IMR-90 (cell line): ENCODE results near the gene PTGR3.

ENCODE experiments used
- BHLHE40 ChIP-seq: fragments of 150-350 bp; IDR thresholded peaks from 2 replicates; pipeline ENCODE4 v1.6.1; 2016; ENCODE audit warnings: mild to moderate bottlenecking, low read depth, low read length
- CEBPB ChIP-seq: IDR thresholded peaks from 2 replicates; pipeline ENCODE4 v1.6.1; 2012; ENCODE audit warnings: low read depth, low read length, improper control_type of control experiment
- CTCF ChIP-seq: conservative IDR thresholded peaks from 2 replicates; pipeline ENCODE4 v1.5.1; 2012; ENCODE audit warnings: mild to moderate bottlenecking, low read depth, low read length, improper control_type of control experiment
- FOS ChIP-seq: fragments of 150-350 bp; IDR thresholded peaks from 2 replicates; pipeline ENCODE4 v1.6.1; 2016; ENCODE audit warnings: low read depth, low read length
- MAFK ChIP-seq: IDR thresholded peaks from 2 replicates; pipeline ENCODE4 v1.6.1; 2012; ENCODE audit warnings: low read depth, low read length, improper control_type of control experiment
- MAZ ChIP-seq: IDR thresholded peaks from 2 replicates; pipeline ENCODE4 v1.6.1; 2012; ENCODE audit warnings: low read depth, mild to moderate bottlenecking, low read length, improper control_type of control experiment, moderate library complexity, borderline replicate concordance
- MXI1 ChIP-seq: IDR thresholded peaks from 2 replicates; pipeline ENCODE4 v1.6.1; 2012; ENCODE audit warnings: low read depth, mild to moderate bottlenecking, low read length, moderate library complexity, borderline replicate concordance
- NFE2L2 ChIP-seq: fragments of 150-350 bp; IDR thresholded peaks from 2 replicates; pipeline ENCODE4 v1.6.1; 2016; ENCODE audit warnings: low read depth, mild to moderate bottlenecking, low read length
- POLR2A ChIP-seq: IDR thresholded peaks from 2 replicates; pipeline ENCODE4 v1.6.1; 2012; ENCODE audit warnings: mild to moderate bottlenecking, low read depth, low read length
- RAD21 ChIP-seq: IDR thresholded peaks from 2 replicates; pipeline ENCODE4 v1.6.1; 2012; ENCODE audit warnings: low read length, improper control_type of control experiment
- RFX5 ChIP-seq: IDR thresholded peaks from 2 replicates; pipeline ENCODE4 v1.8.0; 2012; ENCODE audit warnings: low read depth, mild to moderate bottlenecking, low read length, moderate library complexity
- SMC3 ChIP-seq: fragments of 150-350 bp; IDR thresholded peaks from 2 replicates; pipeline ENCODE4 v1.6.1; 2016; ENCODE audit warnings: low read depth, mild to moderate bottlenecking, antibody characterized with exemption, low read length, moderate library complexity

- TF ChIP-seq CTCF (no peak), POLR2A (no peak), CEBPB (no peak), SMC3 (no peak), BHLHE40 (no peak), FOS (no peak), RAD21 (no peak), MAZ (no peak), MAFK (no peak), RFX5 (no peak), NFE2L2 (no peak), MXI1 (no peak)
These were observed 3.8 kb upstream of the PTGR3 start for GRCh38 chr18:75212751-75213090.
